ENCODE results near the gene MICAL2.

Gene MICAL2

DNA sequence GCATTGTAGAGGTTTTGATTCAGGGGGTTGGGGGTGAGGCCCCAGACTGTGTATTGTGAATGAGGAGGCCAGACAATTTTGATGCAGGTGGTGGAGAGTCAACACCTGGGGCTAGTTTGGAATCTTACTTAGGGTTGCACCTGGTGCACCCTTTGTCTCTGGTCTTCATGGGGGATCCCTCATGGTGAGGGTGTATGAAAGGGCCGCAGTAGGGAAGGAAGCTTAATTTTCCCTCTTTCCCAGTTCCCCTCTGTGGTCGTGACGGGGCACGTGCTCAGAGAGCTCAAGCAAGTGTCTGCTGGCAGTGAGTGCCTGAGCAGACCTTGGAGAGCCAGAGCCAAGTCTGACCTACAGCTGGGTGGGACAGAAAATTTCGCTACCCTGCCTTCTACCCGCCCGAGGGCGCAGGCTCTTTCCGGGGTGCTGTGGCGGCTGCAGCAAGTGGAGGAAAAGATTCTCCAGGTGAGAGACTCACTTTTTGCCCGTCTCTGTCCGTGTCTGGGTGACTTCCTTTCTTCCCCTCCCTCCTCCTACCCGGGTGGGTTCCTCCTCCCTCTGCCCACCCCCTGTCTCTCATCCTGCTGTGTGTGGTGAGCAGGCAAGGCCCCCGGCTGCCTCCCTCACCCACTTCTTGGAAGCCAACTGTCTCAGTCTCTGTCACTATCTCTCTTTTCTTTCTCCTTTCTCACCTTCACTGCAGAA, 131.7 kb downstream of the MICAL2 start:
- TF ChIP-seq, protein P1, sequence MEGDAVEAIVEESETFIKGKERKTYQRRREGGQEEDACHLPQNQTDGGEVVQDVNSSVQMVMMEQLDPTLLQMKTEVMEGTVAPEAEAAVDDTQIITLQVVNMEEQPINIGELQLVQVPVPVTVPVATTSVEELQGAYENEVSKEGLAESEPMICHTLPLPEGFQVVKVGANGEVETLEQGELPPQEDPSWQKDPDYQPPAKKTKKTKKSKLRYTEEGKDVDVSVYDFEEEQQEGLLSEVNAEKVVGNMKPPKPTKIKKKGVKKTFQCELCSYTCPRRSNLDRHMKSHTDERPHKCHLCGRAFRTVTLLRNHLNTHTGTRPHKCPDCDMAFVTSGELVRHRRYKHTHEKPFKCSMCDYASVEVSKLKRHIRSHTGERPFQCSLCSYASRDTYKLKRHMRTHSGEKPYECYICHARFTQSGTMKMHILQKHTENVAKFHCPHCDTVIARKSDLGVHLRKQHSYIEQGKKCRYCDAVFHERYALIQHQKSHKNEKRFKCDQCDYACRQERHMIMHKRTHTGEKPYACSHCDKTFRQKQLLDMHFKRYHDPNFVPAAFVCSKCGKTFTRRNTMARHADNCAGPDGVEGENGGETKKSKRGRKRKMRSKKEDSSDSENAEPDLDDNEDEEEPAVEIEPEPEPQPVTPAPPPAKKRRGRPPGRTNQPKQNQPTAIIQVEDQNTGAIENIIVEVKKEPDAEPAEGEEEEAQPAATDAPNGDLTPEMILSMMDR (IDR thresholded peaks at IDR 0.05; ENCODE audit: low read depth, low read length): no peak
- TF ChIP-seq EZH2phosphoT487 (IDR thresholded peaks at IDR 0.05; ENCODE audit: low read depth): no peak
- Histone ChIP-seq H2AFZ (ENCODE audit: low read depth, low read length) (no peak overlapping the region), H3K9ac (ENCODE audit: low read length) (no peak overlapping the region), H3K4me2 (ENCODE audit: low read length) (no peak overlapping the region), H3K4me1 (ENCODE audit: low read length) (peaks cover 16% of the 10 kb centered on the region), H3K27me3 (ENCODE audit: low read depth, low read length) (no peaks in the 10 kb centered on the region), H3K27ac (ENCODE audit: low read length) (no peak overlapping the region), H3K79me2 (ENCODE audit: low read length) (no peaks in the 10 kb centered on the region), H3K9me3 (ENCODE audit: insufficient read depth, low read length) (no peaks in the 10 kb centered on the region), H3K4me3 (ENCODE audit: low read length) (no peak overlapping the region), H4K20me1 (ENCODE audit: insufficient read depth, low read length) (no peaks in the 10 kb centered on the region), H3K36me3 (replicated peaks; ENCODE audit: low read depth, low read length) (no peaks in the 10 kb centered on the region)

DNA sequence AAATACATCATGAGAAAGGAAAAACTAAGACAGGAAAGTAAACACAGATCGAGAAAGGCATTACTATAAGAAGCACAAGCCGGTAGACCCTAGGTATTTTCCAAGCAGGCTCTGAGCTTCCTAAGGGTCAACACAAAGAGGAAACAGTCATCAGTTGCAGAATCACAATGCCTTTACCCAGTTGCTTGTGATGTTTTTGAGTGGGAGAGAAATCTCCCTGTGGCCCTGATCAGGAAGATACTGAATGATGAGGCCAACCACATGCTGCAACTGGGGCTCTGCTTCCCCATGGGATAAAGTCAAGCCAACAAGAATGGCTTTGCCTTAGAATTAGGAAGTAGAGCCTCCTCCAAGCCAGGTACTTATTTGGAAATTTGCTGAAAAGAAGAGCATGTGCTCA, 132.6 kb downstream of the MICAL2 start:
- H3K27me3 ChIP-seq (ENCODE audit: low read depth, low read length): no peaks in the 10 kb centered on the region
- TF ChIP-seq, protein P1 (IDR thresholded peaks at IDR 0.05; ENCODE audit: low read depth, low read length): no peak
- no peak for TF ChIP-seq EZH2phosphoT487 (IDR thresholded peaks at IDR 0.05; ENCODE audit: low read depth)
- no peak overlapping the region for H3K4me3 ChIP-seq (ENCODE audit: low read length)
- no peak overlapping the region for H3K4me2 ChIP-seq (ENCODE audit: low read length)
- H3K4me1 ChIP-seq (ENCODE audit: low read length): peaks cover 16% of the 10 kb centered on the region
- H3K27ac ChIP-seq (ENCODE audit: low read length): no peak overlapping the region
- no peaks in the 10 kb centered on the region for H3K9me3 ChIP-seq (ENCODE audit: insufficient read depth, low read length)
- H3K79me2 ChIP-seq (ENCODE audit: low read length): no peaks in the 10 kb centered on the region
- H3K9ac ChIP-seq (ENCODE audit: low read length): no peak overlapping the region
- H3K36me3 ChIP-seq (replicated peaks; ENCODE audit: low read depth, low read length): no peaks in the 10 kb centered on the region
- no peak overlapping the region for H2AFZ ChIP-seq (ENCODE audit: low read depth, low read length)
- H4K20me1 ChIP-seq (ENCODE audit: insufficient read depth, low read length): no peaks in the 10 kb centered on the region

DNA sequence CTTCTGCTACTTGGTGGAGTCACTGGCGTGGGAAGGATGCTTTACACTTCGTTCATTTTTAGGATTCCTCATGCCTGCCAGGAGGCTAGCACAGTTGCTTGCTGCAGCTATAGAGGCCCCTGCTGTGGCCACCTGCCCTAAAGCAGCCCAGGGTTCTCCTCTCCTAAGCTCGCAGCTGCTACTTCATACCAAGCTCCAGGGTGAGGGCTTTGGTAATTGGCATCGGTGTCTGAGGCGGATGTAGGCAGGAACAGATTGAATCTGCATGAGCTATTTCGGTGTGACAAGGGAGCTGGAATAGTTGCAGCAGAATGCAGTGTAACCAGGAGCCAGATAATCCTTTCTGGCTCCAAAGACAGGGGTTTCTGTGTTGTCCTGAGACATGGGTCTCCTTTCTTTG, 133.1 kb downstream of the MICAL2 start:
- no peaks in the 10 kb centered on the region for H4K20me1 ChIP-seq (ENCODE audit: insufficient read depth, low read length)
- H3K4me2 ChIP-seq (ENCODE audit: low read length): no peak overlapping the region
- no peaks in the 10 kb centered on the region for H3K27me3 ChIP-seq (ENCODE audit: low read depth, low read length)
- H3K9ac ChIP-seq (ENCODE audit: low read length): no peak overlapping the region
- H3K27ac ChIP-seq (ENCODE audit: low read length): no peak overlapping the region
- no peak overlapping the region for H3K4me3 ChIP-seq (ENCODE audit: low read length)
- no peak overlapping the region for H2AFZ ChIP-seq (ENCODE audit: low read depth, low read length)
- no peaks in the 10 kb centered on the region for H3K36me3 ChIP-seq (replicated peaks; ENCODE audit: low read depth, low read length)
- H3K9me3 ChIP-seq (ENCODE audit: insufficient read depth, low read length): no peaks in the 10 kb centered on the region
- H3K79me2 ChIP-seq (ENCODE audit: low read length): no peaks in the 10 kb centered on the region
- peaks cover 16% of the 10 kb centered on the region for H3K4me1 ChIP-seq (ENCODE audit: low read length)
- TF ChIP-seq, protein P1 (IDR thresholded peaks at IDR 0.05; ENCODE audit: low read depth, low read length): no peak
- no peak for TF ChIP-seq EZH2phosphoT487 (IDR thresholded peaks at IDR 0.05; ENCODE audit: low read depth)

DNA sequence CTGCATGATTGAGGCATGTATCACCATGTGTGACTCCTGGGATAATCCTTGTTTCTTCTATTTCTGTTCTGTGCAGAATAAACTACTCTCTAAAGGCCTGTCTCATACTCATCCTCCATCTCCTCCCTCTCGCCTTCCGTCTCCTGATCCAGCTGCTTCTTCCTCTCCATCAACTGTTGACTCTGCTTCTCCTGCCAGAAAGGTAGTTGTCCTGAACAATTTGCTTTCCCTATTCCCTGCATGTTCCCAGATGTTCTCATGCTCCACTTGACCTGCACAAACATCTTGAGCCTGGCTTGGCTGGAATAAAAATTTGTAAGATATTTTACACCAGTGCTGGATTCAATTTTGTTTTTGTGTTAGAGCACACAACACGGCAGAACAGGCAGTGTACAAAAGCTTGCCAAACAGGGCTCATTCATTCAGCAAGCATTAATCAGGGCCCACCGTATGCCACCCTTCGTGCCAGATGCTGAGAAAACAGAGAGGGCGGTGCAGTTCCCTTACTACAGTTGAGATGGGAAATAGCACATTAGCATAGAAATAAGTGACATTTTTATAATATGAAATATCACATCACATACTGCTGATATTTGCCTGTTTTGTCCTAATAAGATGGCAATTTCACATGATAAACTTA, 133.6 kb downstream of the MICAL2 start:
- TF ChIP-seq, protein P1 (IDR thresholded peaks at IDR 0.05; ENCODE audit: low read depth, low read length): no peak
- no peak for TF ChIP-seq EZH2phosphoT487 (IDR thresholded peaks at IDR 0.05; ENCODE audit: low read depth)
- Histone ChIP-seq H2AFZ (ENCODE audit: low read depth, low read length) (no peak overlapping the region), H3K4me1 (ENCODE audit: low read length) (peaks cover 16% of the 10 kb centered on the region), H3K4me2 (ENCODE audit: low read length) (no peak overlapping the region), H3K27me3 (ENCODE audit: low read depth, low read length) (no peaks in the 10 kb centered on the region; the same call in 1 of the 2 replicates), H3K9me3 (ENCODE audit: insufficient read depth, low read length) (no peaks in the 10 kb centered on the region), H3K4me3 (ENCODE audit: low read length) (no peak overlapping the region), H4K20me1 (ENCODE audit: insufficient read depth, low read length) (no peaks in the 10 kb centered on the region), H3K79me2 (ENCODE audit: low read length) (no peaks in the 10 kb centered on the region), H3K36me3 (replicated peaks; ENCODE audit: low read depth, low read length) (no peaks in the 10 kb centered on the region), H3K9ac (ENCODE audit: low read length) (no peak overlapping the region), H3K27ac (ENCODE audit: low read length) (no peak overlapping the region)
